Measurements from ENCODE around the gene HMX2.

The HMX2 gene, protein sequence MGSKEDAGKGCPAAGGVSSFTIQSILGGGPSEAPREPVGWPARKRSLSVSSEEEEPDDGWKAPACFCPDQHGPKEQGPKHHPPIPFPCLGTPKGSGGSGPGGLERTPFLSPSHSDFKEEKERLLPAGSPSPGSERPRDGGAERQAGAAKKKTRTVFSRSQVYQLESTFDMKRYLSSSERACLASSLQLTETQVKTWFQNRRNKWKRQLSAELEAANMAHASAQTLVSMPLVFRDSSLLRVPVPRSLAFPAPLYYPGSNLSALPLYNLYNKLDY

DNA sequence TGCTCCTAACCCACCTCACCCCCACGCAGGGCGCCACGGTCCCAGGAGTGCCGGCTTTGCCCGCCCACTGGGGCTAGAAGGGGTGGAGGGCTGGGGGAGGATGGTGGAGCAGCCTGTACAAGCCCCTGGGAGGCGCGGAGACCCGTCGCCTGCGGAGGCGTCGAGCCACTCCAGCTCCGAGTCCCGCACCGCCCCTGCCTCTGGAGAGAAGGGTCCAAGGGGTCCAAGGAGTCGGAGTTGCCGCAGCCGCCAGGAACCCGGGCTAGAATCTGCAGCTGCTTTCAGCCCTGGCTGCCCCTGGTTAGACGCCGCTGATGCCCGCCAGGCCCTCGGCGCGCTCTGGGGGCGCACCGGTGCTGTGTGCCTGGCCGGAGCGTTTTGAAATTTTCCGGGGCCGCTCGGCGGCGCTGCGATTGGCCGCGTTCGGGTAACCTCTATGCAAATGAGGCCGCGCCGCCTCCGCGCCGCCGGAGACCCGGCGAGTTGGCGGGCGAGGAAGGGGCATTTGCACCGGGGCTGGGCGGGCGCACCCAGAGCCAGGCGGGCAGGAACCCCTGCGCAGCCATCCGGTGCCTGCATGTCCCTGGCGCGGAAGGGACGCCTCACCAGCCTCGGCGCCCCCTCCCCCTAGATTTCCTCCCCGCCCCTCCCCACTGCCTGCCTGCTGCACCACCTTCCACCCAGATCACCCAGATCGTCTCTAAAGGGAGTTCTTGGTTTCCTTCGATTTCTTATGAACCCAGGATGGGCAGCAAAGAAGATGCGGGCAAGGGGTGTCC is at the start of gene HMX2:
Gene HMX2 (plus strand): TSS at position 502 of the 779 bp plus-strand sequence. CDS start 243 bp downstream, at position 745.
- no peak for DNase-seq (ENCODE audit: low read depth, low spot score)

DNA sequence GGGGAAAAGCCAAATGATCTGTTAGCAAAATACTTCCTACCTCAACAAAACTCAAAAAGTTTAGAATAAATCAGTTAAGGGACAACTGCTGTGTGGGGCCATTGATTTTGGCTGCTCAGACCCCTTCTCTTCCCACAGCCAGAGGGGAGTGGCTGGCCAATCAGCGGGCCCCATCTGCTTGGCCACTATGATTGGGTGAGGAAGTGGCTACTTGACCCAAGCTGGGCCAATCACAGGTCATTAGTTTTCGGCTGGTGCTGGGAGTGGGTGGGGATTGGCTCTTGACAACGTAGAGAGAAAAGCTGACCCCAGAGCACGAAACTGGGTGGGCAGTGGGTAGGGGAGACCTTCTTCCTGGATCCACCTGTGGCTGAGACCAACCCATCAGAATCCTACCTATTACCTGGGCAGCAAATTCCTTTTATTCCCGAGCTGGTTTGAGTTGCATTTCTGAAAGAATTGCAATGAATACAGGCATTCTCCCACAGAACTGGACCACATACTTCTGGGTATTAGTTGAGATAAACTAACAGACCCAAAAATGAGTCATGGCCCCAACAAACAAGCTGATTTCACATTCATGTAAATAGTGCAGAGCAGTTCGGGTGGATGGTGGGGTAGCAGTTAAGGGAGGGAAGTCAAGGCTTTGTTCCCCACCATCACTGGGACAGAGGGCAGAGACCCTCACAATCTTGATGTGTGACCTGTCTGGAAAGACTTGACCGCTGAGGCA is 47.7 kb upstream of the HMX2 start:
- no peak for DNase-seq (ENCODE audit: low read depth, low spot score)

DNA sequence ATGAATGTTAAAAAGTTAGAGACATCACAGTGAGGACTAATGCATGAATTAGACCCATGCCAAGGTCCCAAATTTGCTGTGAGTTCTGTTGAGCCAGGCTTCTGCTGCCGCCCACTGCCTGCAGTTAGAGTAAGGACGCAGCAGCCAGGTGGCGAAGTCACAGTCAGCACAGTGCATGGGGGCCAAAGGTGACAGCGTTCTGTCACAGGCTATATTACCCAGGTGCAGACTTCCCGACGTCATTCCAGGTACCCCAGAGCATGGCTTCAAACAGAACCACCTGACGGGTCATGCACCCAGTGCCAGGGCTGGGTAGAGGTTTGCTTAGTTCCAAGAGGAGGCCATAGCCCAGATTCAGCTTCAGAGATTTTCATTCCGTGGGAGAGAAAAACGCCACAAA is 46.1 kb upstream of the HMX2 start:
- DNase-seq (ENCODE audit: low read depth, low spot score): no peak

DNA sequence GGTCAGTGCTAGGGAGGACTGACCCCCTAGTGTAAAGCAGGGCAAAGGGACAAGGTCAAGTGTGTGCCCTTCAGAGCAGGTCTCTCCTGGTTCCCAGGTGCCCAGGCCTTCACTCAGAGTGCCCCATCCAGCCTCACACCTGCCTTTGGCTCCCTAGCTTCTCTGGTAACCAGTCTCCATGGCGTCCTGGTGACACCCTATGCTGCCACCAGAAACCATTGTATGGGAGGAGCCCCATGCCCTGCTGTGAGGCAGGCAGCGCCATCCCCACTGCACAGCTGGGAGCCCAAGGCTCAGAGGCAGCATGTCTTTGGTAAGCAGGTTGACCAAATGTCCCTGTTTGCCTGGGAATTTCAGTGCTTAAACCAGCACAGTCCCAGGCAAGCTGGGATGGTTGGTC is 45.3 kb upstream of the HMX2 start:
- no peak for DNase-seq (ENCODE audit: low read depth, low spot score)

DNA sequence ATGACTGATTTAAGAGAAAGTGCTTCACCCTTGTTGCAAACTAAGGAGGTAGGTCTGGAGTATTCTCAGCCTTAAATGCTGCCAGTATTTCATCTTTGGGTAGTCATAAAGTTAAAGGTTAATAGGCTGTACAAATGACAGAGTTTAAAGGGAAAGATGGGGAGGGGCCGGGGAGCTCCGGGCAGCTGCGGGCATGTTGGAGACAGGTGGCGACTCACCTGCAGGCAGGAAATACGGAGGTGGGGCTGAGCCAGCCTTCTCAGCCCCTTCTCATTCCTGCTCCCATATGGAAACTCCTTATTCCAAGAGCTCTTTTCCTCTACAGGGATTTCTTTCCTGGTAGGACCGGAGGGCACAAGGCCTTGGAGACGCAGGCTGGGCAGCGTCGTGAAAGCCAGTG is 44.0 kb upstream of the HMX2 start:
- DNase-seq (ENCODE audit: low read depth, low spot score): no peak

DNA sequence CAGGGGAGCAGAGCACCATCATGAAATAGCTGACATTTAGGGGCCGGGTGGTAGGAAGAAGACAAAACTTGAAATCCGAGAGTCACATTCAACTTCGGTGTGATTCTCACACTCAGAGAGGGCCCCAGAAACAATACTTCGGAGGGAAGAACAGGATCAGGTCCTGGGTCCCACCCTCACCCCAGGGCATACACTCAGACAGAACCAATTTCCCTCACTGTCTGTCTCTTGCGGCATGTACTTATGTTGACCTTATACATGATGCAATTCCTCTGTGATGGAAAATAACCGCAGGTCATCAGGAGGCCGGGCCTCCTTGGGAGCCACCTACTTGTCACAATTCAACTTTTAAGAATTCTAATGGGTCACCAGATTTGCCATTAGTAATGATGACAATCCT is 38.5 kb upstream of the HMX2 start:
- no peak for DNase-seq (ENCODE audit: low read depth, low spot score)

DNA sequence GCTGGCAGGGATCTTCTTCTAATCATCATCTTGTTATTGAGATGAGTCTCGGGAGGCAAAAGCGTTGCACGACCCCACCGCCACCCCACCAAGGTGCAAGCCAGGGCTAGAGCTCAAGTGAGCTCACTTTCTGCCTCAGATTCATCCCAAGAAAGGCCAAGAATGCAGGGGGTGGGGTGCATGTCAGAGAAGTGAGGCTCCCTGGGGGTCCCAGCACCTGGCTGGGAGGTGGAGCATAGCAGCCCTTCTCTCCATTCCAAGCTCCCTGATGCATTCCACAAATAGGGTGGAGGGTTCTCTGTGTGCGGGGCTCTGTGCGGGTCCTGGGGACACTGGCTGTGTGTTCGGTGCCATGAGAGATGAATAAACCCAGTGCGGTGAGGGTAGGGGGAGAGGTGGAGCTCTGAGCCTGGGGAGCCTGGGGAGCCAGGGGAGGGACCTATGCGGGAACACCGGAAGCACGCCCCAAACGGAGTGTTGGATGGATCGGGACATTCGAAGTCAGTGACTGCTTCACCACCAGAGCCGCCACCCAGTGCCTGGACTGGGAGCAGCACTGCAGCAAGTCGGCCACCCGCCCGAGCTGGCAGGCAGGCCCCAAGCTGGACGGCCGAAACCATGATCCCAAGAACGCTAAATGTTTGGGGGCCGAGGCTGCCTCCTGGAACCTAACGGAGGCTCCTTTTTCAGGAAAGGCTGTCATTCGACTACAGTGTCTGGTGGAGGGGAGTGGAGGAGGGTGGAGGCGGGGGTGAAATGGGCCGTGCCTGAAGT is 30.1 kb upstream of the HMX2 start:
- DNase-seq (ENCODE audit: low read depth, low spot score): no peak

DNA sequence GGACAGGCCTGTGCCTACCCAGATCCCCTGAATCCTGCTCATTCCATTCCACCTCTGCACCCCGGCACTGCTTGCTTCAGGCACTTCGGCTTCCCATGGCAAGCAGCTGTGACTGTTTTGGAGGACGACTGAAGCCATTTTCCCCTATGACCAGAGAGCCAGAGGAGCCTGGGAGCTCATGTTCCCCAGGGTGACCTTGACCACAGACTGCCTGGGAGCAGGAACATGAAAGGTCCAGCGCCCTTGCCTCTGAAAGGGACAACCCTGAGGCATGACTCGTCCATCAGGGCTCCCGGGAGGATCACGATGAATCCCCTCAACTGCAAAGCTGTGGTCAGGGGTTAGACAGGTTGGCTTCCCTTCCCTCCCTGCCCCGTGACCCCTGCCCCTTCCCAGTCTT is 28.9 kb upstream of the HMX2 start:
- DNase-seq (ENCODE audit: low read depth, low spot score): no peak

DNA sequence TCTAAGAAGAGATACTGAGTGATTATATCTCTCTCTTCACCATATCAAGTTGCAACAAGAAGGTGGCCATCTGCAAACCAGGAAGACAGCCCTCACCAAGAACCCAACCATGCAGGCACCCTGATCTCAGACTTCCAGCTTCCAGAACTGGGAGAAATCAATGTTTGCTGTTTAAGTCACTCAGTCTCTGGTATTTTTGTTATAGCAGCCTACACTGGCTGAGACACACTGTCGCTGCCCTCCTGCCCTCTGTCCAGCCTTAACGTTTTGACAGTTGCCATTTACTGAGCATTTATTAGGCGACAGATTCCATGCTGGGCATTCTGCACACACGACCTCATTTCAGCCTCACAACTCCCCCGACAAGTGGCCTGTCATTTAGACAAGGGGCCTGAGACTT is 21.7 kb upstream of the HMX2 start:
- no peak for DNase-seq (ENCODE audit: low read depth, low spot score)

DNA sequence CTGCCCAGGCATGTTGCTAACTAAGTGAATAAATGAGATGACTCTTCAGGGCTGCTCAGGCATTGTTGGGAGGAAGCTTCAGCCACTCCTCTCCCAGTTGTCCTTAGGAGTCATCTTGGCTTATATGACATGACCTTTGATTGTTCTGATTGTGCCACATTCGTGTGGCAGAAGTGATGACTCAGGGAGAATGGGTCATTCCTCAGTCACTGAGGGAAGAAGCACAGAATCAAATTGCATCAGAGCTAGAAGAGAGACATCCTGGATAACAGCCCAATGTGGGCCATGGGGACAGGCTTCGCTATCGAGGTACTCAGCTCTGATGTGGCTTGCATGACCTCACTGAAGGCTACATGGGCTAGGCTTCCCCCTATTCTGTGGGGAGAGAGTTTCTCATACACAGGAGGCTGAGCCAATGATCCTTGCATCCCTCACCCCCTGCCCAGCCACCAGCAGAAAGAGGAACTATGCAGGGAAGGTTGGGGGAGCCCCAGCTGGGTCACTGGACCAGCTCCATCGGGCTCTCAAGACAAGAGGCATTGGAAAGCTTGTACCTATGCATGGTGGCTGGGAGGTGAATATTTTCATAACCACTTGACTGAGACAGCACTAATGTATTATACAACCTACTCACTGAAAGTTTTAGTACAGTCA is 18.2 kb upstream of the HMX2 start:
- DNase-seq (ENCODE audit: low read depth, low spot score): no peak

DNA sequence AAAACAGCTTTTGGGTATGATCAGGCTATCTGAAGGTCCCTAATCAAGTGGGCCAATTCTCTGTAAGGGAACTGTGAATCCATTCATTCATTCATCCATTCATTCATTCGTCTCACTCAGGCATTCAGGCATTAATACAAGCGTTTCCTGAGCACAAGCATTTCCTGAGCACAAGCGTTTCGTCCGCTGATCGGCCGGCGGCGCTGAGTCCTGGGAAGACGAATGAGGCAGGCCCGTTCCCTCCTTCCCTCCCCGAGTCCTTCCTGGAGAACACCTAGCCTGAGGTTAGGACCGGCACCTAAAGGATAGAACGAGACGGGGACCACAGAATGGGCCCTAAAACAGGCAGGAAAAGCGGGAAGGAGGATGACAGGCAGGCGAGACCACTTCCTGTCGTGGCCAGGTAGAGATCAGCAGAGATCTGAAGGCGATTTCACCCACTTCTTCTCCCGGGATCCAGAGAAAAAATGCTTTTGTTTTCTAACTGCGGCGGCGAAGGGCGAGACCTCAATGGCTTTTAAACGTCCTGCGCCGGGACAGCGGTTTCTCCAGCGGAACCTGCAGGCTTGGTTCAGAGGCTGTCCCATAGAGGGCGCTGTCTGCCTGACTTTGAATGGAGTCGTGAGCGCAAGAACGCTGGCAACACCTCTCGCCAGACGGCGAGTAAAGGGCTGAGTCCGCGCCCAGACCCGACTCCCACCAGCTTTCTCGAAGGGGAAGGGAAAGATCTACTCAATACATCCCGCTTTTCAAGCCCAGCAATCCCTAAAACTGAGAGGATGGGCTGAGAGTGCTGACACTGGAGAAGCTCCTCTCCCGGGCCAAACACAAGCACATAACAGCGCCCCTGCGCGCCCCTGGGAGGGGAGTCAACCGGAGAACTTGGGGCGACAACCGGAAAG is 15.1 kb upstream of the HMX2 start:
- DNase-seq (ENCODE audit: low read depth, low spot score): peak; percentile 77

DNA sequence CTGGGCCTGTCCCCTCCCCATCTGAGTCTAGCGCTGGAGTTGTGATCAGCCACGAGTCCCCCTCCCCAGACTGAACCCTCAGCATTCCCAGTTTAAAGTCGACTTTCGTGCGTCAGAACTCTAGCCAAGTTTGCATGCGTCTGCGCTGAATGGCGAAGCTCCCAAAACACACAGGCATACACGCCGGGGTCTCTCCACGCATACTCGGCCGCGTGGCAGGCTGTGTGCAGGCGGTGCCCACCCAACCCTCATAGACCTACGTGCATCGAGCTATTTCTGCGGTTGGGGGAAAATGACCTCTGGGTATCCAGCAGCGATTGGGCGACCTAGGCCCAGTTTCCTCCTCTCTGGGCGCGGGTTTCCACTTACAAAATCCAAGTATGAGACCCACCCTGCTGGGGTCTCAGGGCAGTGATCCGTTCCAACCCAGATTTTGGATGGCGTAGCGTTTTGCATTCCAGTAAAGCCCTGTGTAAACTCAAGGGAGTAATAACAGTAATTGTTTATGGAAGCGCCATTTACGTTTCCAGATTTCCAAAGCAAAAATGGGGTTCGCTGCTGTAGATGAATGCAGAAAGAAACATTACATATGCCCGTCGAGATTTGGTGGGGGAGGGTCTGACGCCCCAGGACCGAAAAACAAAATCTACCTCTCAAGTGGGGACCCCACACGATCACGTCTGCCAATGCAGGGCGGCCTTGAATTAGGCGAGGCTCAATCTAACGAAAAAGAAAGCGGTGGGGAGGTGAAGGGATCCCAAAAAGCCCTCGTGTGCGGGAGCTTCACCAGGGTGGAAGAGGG is 14.2 kb upstream of the HMX2 start:
- no peak for DNase-seq (ENCODE audit: low read depth, low spot score)

DNA sequence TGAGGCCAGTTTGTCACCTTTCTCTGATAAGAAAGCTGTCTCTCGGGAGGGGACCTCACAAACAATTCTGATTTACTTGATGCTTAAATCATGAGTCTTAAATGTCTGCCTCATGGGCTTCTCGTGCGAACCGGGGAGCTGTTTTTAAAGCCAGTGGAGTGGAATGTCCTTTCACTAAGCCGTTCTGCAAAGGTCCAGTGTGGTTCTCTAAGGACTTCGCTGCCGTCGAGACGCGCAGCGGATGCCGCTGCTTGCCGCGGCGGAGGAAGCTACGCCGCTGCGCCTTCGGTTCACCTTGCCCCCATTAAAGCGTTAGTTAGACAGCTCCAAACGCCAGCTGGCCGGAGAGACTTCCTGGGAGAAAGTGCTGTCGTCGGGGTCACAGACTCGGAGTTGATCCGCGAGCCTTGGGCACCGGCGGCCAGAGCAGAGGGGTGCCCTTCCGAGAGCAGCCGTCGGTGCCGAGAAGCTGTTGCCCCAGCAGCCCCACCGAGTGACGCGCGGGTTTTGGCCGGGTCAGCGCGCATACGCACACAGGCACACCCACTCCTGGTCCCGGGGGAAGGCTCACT is 13.5 kb upstream of the HMX2 start:
- DNase-seq (ENCODE audit: low read depth, low spot score): no peak

DNA sequence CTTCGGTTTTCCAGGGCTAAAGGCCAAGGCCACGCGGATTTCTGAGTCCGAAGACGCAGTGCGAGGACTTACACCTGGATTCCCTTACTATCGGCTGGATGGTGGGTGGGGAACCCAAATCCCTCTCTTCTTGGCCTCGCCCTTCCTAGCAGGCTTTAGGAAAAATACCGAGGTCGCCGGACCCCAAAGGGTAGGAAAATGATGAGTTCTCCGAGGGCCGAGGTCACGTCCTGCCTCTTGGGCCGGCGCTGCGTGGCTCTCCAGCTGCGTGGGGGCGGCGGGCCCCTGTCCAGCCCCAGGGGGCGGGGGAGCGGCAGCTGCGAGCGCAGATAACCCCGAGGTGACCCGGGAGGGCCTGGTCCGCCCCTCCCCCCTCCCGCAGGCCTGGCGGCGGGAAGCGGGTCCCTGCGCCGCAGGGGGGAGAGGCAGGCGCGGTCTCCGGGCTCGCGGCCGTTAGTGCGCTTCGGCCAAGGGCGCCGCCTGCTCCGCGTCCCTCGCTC is 13.0 kb upstream of the HMX2 start:
- DNase-seq (ENCODE audit: low read depth, low spot score): no peak

DNA sequence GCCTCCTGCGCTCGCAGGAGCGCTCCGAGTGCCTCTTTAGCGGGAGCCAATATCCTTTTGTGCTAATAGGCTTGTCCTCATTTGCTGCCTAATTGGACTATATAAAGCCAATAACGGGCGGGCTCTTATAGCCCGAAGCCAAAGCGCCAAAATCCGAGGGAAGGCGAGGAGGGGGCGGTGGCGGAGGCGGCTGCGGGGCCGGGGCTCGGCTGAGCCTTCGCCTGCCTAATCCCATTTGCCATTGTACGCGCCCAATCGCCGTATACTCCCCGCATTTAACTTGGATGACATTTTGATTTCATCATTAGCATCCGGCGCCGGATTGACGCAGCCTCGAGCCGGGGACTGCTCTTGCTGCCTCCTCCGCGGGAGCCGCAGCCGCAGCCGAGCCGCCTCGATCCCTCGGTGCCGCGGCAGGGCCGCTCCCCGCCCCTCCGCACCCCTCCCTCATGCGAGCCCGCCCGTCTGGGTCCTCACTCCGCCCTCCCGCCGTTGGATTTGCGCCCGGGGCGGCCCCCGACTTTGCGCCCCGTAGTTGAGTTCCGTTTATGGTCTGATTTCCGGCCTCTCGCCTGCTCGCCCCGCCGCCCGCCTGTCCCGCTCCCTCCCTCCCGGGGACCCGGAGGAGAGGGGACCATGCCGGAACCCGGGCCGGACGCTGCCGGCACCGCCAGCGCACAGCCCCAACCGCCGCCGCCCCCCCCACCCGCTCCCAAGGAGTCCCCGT is 12.4 kb upstream of the HMX2 start, which contains the start of gene HMX3:
Gene HMX3 (plus strand): TSS at position 556 of the 727 bp plus-strand sequence. CDS start 81 bp downstream, at position 637.
- DNase-seq (ENCODE audit: low read depth, low spot score): no peak

DNA sequence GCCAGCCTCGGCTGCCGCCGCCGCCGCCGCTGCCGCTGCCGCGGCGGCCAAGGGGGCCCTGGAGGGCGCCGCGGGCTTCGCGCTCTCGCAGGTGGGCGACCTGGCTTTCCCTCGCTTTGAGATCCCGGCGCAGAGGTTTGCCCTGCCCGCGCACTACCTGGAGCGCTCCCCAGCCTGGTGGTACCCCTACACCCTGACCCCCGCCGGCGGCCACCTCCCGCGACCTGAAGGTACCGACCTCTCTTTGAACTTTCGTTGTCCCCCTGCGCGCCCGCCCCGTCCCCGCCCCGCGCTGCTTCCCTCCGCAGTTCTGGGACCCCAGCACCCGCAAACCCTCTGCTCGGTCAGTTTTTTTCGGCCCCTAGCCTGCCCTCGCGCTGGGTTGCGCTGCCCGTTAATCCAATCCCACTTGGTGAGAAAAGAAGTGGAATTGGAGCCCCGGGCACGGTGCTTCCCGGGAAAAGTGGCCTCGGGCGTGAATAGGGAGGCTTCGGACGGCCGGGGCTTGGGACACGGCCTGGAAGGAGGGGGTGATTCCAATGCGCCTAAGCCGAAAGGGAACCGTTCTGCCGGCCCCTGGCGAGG is 11.6 kb upstream of the HMX2 start:
- no peak for DNase-seq (ENCODE audit: low read depth, low spot score)

DNA sequence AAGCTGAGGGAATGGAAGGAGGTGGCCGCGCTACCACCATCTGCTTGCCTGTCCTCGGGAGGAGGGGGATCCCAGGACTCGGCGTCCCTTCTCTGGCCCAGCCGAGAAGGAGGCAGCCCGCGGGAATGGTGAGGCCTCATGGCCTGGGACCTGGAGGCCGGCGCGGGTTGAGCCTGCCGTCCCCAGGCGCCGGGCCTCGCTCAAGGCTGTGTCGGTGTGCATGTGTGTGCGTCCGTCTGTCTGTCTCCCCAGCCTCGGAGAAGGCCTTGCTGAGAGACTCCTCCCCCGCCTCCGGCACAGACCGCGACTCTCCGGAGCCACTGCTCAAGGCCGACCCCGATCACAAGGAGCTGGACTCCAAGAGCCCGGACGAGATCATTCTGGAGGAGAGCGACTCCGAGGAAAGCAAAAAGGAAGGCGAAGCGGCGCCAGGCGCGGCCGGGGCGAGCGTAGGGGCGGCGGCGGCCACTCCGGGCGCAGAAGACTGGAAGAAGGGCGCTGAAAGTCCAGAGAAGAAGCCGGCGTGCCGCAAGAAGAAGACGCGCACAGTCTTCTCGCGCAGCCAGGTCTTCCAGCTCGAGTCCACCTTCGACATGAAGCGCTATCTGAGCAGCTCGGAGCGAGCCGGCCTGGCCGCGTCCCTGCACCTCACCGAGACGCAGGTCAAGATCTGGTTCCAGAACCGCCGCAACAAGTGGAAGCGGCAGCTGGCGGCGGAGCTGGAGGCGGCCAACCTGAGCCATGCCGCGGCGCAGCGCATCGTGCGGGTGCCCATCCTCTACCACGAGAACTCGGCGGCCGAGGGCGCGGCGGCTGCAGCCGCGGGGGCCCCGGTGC is 10.9 kb upstream of the HMX2 start:
- DNase-seq (ENCODE audit: low read depth, low spot score): no peak

Measured in activated naive CD8-positive, alpha-beta T cell treated with anti-CD3 and anti-CD28 coated beads, Interleukin-2, amount 50 U/mL, for 16 hours (primary cell).